OCI-LY3 (cell line): Measurements from ENCODE around the gene PIK3C2G.

Experiments
- EZH2phosphoT487 ChIP-seq: fragments of 200-600 bp; shearing (Covaris generic); IDR thresholded peaks from 2 replicates; pipeline ENCODE4 v1.6.1; 2018; ENCODE audit warnings: antibody characterized with exemption, mixed run types, low read depth
- TF ChIP-seq, protein P1 (sequence below): fragments of 200-600, 300-600 bp; sonication (generic); IDR thresholded peaks from 2 replicates; pipeline ENCODE4 v1.5.1; 2014; ENCODE audit warnings: antibody characterized with exemption, low read length, low read depth

DNA sequence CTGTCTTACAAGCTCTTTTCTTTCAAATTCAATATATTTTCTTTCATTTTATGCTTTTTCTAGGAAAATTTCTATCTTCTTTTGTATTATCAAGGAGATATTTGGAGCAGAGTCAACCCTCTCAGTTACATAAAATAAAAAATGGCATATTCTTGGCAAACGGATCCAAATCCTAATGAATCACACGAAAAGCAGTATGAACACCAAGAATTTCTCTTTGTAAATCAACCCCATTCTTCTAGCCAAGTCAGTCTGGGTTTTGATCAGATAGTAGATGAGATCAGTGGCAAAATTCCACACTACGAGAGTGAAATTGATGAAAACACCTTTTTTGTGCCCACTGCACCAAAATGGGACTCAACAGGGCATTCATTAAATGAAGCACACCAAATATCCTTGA lies 20.6 kb downstream of the PIK3C2G start:
- no peak for TF ChIP-seq EZH2phosphoT487
- TF ChIP-seq, protein P1, sequence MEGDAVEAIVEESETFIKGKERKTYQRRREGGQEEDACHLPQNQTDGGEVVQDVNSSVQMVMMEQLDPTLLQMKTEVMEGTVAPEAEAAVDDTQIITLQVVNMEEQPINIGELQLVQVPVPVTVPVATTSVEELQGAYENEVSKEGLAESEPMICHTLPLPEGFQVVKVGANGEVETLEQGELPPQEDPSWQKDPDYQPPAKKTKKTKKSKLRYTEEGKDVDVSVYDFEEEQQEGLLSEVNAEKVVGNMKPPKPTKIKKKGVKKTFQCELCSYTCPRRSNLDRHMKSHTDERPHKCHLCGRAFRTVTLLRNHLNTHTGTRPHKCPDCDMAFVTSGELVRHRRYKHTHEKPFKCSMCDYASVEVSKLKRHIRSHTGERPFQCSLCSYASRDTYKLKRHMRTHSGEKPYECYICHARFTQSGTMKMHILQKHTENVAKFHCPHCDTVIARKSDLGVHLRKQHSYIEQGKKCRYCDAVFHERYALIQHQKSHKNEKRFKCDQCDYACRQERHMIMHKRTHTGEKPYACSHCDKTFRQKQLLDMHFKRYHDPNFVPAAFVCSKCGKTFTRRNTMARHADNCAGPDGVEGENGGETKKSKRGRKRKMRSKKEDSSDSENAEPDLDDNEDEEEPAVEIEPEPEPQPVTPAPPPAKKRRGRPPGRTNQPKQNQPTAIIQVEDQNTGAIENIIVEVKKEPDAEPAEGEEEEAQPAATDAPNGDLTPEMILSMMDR, result no peak
